NCI-H187 treated with DMSO at 0.1 percent for 48 hours (cell line): ENCODE data around the gene EFS.
"Not testable (repeated sequence)": the region's sequence is repeated elsewhere in the genome, so short reads cannot be mapped to it uniquely, and the experiment has no call there.

Experiments
- DNase-seq: peaks from one replicate; lab custom pipeline; 2025; lab: John Stamatoyannopoulos, UW

Gene EFS

DNA sequence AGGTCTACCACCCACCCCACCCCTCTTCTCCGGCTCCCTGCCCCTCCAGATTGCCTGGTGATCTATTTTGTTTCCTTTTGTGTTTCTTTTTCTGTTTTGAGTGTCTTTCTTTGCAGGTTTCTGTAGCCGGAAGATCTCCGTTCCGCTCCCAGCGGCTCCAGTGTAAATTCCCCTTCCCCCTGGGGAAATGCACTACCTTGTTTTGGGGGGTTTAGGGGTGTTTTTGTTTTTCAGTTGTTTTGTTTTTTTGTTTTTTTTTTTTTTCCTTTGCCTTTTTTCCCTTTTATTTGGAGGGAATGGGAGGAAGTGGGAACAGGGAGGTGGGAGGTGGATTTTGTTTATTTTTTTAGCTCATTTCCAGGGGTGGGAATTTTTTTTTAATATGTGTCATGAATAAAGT, 39.2 kb downstream of the EFS start:
- DNase-seq = not testable (repeated sequence)

DNA sequence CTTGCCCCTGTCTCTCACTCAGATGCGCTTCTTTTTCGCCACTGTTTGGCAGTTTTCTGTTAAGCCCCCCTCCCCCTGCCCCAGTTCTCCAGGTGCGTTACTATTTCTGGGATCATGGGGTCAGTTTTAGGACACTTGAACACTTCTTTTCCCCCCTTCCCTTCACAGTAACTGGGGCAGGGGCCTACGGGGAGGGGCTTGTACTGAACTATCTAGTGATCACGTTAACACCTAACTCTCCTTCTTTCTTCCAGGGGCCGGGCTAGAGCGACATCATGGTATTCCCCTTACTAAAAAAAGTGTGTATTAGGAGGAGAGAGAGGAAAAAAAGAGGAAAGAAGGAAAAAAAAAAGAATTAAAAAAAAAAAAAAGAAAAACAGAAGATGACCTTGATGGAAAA, 40.0 kb downstream of the EFS start:
- DNase-seq = no peak

GRCh38 chr14:23324455-23324846, 40.5 kb downstream of the EFS start:
- no peak for DNase-seq

DNA sequence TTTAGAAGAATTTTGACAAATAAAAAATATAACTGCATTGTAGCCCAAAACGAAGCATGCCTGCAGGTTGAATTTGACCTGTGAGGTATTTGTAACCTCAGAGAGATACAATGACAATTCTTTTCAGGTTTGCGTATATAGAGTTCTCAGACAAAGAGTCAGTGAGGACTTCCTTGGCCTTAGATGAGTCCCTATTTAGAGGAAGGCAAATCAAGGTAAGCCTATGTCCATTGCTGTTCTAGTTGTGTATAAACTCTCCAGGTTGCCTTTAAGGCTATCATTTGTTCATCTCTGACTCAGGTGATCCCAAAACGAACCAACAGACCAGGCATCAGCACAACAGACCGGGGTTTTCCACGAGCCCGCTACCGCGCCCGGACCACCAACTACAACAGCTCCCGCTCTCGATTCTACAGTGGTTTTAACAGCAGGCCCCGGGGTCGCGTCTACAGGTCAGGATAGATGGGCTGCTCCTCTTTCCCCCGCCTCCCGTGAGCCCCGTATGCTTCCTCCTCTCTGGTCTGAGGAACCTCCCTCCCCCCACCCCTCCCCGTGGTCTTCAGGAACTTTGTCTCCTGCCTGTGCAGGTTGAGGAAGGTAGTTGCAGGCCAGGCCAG, 41.0 kb downstream of the EFS start:
- DNase-seq = no peak

DNA sequence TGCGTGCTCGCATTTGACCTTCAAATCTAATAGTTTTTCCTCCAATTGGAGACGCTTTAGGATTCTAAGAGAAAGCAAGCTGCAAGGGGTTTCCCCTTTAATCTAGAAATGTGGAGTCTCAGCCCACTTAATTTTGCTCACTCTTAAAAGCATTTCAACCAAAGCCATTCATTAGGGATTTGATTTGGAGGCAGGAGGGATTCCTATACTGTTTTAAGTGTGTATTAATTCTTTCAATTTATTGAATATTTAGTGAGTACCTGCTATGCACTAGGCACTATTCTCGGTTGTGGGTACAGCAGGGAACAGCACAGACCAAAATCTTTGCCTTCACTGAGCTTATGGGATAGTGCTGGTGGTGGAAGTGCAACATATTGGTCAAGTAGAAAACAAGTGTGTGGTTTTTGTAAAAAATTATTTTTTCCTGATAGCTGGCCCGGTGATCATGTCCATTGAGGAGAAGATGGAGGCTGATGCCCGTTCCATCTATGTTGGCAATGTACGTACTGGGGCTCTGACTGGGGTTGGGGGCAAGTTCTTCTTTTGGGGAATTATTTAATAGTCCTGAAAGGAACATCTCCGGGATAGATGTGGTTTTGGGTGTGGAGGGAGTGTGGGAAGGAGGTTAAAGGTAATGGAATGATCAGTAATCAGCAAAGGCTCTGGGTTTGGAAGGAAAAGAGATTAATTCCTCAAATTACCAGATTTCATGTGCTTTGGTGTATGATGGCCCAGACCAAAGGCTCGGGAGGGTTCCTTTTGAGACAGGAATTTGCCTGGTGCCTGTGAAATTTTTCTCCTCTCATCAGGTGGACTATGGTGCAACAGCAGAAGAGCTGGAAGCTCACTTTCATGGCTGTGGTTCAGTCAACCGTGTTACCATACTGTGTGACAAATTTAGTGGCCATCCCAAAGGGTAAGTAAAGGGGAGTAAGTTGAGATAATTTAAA, 42.1 kb downstream of the EFS start:
- no peak for DNase-seq

DNA sequence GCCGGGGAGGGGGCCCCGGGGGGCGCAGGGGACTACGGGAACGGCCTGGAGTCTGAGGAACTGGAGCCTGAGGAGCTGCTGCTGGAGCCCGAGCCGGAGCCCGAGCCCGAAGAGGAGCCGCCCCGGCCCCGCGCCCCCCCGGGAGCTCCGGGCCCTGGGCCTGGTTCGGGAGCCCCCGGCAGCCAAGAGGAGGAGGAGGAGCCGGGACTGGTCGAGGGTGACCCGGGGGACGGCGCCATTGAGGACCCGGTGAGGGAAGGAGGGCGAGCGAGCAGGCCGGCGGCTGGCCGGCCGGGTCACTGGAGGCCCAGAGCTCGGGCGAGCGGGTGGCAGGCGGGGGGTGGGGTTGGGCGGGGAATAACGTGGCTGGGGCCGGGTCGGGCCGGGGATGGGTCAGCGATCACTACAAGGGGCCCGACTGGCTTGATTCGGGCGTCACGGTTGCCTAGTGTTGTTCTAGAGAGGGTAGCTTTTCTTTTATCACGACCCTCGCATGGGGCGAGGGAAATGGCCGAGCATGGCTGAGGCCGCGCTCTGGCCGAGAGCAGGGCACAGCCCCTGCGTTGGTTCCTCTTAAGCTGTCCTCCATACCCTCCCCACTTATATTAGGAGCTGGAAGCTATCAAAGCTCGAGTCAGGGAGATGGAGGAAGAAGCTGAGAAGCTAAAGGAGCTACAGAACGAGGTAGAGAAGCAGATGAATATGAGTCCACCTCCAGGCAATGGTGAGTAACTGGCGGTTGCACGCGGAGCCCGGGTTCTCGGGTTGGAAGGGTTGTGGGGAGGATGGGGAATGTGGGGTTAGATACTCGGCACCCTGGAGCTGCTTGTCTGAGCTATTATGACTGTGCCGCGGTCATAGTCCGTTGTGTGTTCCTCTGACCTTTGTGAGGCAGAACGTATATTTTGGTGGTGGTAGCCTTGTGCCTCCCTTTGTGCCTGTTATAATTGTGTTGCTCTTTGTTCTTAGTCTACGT, 43.1 kb downstream of the EFS start:
- no peak for DNase-seq

DNA sequence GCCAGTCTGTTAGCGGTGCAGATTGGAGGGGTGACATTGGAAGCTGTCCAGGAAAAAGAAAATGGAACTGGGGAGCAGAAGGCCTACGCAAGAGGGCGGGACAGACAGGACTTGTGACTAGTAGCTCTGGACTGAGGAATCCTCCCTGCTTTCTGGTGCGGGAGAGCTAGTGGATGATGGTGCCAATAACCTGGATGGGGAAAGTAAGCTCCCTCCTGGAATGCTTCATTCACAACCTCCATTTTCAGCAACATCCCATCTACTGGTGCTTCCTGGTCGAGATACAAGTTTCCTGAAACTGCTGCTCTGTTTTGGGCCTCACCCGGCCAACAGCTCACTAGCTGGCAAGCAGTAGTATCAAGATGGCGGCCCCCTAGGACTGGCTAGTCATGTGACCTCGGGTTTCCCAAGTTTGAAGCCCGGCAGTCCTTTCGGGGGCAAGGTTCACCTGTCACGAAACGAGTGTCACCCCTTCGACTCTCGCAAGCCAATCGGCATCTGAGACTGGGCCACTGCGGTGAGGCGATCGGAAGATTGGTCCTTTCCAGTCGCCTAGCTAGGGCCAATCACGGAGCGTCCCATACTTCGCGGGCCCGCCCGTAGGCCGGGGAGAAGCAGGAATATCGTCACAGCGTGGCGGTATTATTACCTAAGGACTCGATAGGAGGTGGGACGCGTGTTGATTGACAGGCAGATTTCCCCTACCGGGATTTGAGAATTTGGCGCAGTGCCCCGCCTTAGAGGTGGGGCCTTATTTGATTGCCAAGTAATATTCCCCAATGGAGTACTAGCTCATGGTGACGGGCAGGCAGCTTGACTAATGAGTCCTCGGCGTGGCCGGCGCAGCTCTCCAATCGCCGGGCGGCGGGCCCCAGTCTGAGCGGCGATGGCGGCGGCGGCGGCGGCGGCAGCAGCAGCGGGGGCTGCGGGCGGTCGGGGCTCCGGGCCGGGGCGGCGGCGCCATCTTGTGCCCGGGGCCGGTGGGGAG, 44.1 kb downstream of the EFS start, which contains the start of gene PABPN1:
TSS of gene PABPN1 (plus strand) at position 874 of the 988 bp plus-strand sequence. CDS start at position 887, 13 bp downstream.
- peak; percentile 98 for DNase-seq

DNA sequence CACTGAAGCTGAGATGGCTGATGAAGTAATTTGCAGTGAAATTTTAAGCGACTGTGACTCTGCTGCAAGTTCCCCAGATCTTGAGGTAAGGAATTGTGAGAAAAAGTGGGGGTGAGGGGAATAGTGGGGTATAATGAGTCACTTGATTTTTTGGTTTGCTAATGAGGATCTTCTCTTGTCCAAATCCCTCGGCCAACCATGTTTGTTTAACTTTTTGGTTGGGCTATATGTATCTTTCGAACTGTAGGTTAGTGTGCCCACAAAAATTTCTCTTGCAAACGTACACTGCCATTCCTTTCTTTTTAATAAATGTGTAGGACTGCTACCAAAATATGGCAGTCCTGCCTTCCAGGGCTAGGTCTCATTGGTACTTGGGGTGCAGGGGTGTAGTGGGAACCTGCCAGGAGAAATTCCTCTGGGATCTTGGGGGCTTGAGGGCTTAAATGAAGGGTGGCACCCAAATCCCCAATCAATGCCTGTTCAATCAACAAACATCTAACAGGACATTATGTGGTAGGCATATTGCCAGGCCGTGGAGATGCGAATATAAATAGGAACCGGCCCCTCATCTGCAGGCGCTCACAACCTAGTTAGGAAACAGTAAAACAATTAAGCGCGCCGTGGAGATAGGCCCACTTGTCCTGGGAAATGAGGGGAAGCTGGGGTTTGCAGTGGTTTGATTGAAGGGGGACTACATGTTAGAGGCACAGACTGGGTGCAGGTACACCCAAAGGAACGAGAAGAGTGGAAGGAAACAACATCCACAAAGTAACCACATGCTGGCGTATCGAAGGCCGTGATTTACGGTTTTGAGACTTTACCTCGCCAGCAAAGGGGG, 45.0 kb downstream of the EFS start:
- DNase-seq = no peak

DNA sequence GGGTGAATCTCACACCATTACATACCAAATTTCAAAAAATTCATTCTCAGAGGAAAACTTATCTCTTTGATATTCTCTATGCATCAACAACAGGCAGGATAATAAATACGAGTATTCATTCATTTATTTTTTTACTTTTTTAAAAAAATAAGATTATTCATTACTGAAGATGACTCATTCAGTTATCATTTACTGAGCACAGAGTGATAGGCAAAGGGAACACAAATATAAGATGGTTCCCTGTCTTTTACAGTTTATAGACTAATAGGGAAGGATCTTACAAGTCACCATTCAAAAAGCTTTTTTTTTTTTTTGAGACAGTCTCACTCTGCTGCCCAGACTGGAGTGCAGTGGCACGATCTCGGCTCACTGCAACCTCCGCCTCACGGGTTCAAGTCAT, 48.7 kb downstream of the EFS start:
- no peak for DNase-seq

DNA sequence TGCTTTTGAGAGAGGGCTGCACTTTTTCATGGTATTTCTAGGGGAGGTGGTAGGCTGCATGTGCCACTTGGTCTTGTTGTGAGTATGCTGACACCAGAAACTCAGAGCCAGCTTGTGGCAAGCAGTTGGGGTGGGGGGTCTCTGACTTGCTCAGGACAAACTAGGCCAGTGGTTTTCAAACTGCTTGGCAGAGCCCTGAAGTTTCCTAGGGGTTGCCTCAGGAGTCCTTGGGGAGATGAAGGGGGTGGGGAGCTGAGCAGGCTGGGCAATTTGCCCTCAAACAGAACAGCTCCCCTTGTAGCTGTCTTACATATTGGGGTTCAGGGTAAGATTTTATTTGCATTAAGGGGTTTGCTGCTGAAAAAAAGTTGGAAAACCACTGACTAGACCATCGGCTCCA, 54.4 kb downstream of the EFS start:
- no peak for DNase-seq

DNA sequence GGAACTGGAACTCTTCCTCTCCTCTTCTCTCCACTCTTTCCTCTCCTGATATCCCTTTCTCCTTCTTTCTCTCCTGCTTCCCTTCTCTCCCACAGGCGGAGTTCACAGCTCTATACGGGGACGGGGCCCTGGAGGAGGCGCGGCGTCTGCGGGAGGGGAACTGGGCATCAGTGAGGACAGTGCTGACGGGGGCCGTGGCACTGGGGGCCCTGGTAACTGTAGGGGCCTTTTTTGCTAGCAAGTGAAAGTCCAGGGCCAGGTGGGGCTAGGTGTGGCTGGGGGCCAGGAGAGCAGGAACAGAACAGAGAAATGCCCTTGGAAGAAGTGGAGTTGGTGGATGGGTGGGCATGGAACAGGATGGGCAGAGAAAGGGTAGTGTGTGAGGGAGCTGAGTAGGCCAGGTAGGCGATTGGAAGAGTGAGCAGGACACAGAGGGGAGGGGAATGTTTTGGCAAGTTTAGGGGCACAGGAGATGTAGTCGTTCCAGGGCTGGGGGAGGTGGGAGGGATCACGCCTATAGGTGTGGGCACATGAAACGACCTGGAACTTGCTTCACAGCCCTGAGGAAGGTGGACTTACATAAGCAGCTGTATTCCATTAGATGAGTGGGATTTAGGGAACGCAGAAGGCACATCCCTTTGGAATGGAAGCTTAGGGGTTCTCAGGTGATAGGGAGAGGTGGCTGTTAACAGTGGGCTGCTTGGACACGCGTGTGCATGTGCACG, 56.1 kb downstream of the EFS start:
- DNase-seq = no peak

- no peak for DNase-seq
These were observed 57.0 kb downstream of the EFS start for GRCh38 chr14:23307687-23308644.

DNA sequence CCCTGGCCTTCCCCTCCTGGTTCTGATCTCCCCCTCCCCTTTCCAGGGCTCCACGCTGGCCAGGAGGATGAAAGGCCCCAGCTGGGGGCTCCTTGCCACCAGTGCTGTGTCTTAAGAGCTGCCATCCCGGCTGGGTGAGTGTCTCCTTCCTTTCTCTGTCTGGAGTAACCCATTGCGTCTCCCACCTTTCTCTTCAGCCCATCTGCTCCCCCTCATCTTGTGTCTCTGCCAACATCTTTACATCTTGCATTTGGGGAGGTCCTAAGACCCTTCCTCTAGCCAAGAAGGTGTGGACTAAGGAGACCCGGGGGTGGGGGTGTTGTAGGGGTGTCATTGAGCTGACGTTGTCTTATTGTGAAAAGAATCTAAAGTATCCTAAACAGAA, 57.8 kb downstream of the EFS start:
- no peak for DNase-seq

- peak; percentile 80 for DNase-seq
These were observed 58.4 kb downstream of the EFS start, which contains the start of gene BCL2L2 for GRCh38 chr14:23306412-23307145. Gene BCL2L2 (plus strand): TSS chr14:23306833. CDS start chr14:23307768, 935 bp downstream.
